Natural killer cell (primary cell): ENCODE results near the gene CERK. TPM values are rescaled to one million over a fixed set of nuclear protein-coding genes. Genes with fewer than 3 reads are reported as not detected.
A peak's percentile ranks its signal among the peaks of the same experiment; 100 is the strongest.
"Not testable (repeated sequence)": the region's sequence is repeated elsewhere in the genome, so short reads cannot be mapped to it uniquely, and the experiment has no call there.

Experiments used
- ATAC-seq, 3 donors: fragments of 150-1000 bp in 2 of 3; fragments of 200-7000 bp in 1 of 3; cut with Tn5 transposase; 1 replicate in 1 of 3; 2 replicates in 2 of 3; pipeline ENCODE4 v1.10.0; 2021; ENCODE audit warnings: mild to moderate bottlenecking in 2 of 3, moderate library complexity in 2 of 3
- DNase-seq, 2 donors: peaks; one replicate each; pipeline versions ENCODE4 v3.0.0 to v3.0.0-alpha.2; 2013 to 2021; ENCODE audit warnings: mixed read lengths in 1 of 2
- H3K27ac ChIP-seq: one replicate; pipeline ENCODE4 v1.5.1; 2013; ENCODE audit warnings: mild to moderate bottlenecking, low read length
- H3K27me3 ChIP-seq: one replicate; pipeline ENCODE4 v1.6.1; 2013; ENCODE audit warnings: low read length; ENCODE audit not compliant: control insufficient read depth, insufficient read depth
- H3K36me3 ChIP-seq: one replicate; pipeline ENCODE4 v1.6.1; 2013; ENCODE audit warnings: low read length; ENCODE audit not compliant: control insufficient read depth, insufficient read depth
- H3K4me1 ChIP-seq: one replicate; pipeline ENCODE4 v1.6.1; 2013; ENCODE audit warnings: low read length; ENCODE audit not compliant: control insufficient read depth, insufficient read depth
- H3K4me3 ChIP-seq: one replicate; pipeline ENCODE4 v1.5.1; 2013; ENCODE audit warnings: low read length
- H3K9me3 ChIP-seq: one replicate; pipeline ENCODE4 v1.6.1; 2013; ENCODE audit warnings: low read length; ENCODE audit not compliant: control insufficient read depth, insufficient read depth
- H3K27ac Mint-ChIP-seq, 2 donors: one replicate each; pipeline ENCODE4 v1.8.0; 2022; ENCODE audit warnings: mild to moderate bottlenecking in 2 of 2, mixed read lengths in 2 of 2, moderate library complexity in 1 of 2
- H3K27me3 Mint-ChIP-seq, 2 donors: one replicate each; pipeline ENCODE4 v1.8.0; 2022; ENCODE audit warnings: low read depth in 2 of 2, mixed read lengths in 2 of 2
- H3K36me3 Mint-ChIP-seq: one replicate; pipeline ENCODE4 v1.8.0; 2022; ENCODE audit warnings: mixed read lengths
- H3K4me1 Mint-ChIP-seq, 2 donors: one replicate each; pipeline ENCODE4 v1.8.0; 2022; ENCODE audit warnings: mixed read lengths in 2 of 2
- H3K4me3 Mint-ChIP-seq: one replicate; pipeline ENCODE4 v1.8.0; 2022; ENCODE audit warnings: mild to moderate bottlenecking, moderate library complexity, mixed read lengths
- H3K9me3 Mint-ChIP-seq, 2 donors: one replicate each; pipeline ENCODE4 v1.8.0; 2022; ENCODE audit warnings: mixed read lengths in 2 of 2
- CTCF ChIP-seq: fragments of 200-600 bp; IDR thresholded peaks from one replicate; pipeline ENCODE4 v1.8.0; 2022; ENCODE audit warnings: antibody characterized with exemption
- WGBS: methylation state at CpG from one replicate; pipeline ENCODE4 v1.1.7; 2013; ENCODE audit warnings: missing lambda C conversion rate; ENCODE audit not compliant: insufficient coverage; 5-methylcytosine and 5-hydroxymethylcytosine counted together
- intact Hi-C: fragments of 100-400 bp; cut with micrococcal nuclease; formaldehyde crosslinking; loops from one replicate; pipeline ENCODE4 v1.14.2; 2022
- total RNA-seq, 4 donors: library from RNA; stranded (reverse); fragments of 120-200 nt in 1 of 4; gene quantifications; one replicate each; pipeline versions ENCODE4 v1.2.3 to v1.2.4, GENCODE V29; 2013 to 2022

Gene CERK
- 10 to 100 TPM; 50.0 to 71.2 (median 55.6) TPM for total RNA-seq
- 55.5 TPM for total RNA-seq (2013)

GRCh38 chr22:46737976-46738646 is at the start of gene CERK:
CERK (minus strand) TSS chr22:46738252; CDS start chr22:46738148, 104 bp downstream.
- peak within 1 kb of the TSS; percentile 99 for H3K4me3 Mint-ChIP-seq
- H3K9me3 ChIP-seq: no peaks in the 10 kb centered on the region
- peaks cover 46% of the 10 kb centered on the region for H3K4me1 ChIP-seq
- DNase-seq (peak; percentile 60 to 82), ATAC-seq (peak; percentile 56 to 73 (median 71))
- no peaks in the 10 kb centered on the region for H3K27me3 ChIP-seq
- no peaks in the 10 kb centered on the region for H3K36me3 ChIP-seq
- under 1% methylated on average over 99 of the region's 99 CpGs for WGBS
- intact Hi-C loops: no loop called here
- peaks cover 37 to 49% of the 10 kb centered on the region in 2 donors for H3K4me1 Mint-ChIP-seq
- no peak for TF ChIP-seq CTCF
- H3K27me3 Mint-ChIP-seq: no peaks in the 10 kb centered on the region
- H3K27ac Mint-ChIP-seq: peak within 1 kb of the TSS; percentile 92 to 94
- no peaks in the 10 kb centered on the region for H3K36me3 Mint-ChIP-seq
- H3K9me3 Mint-ChIP-seq: no peaks in the 10 kb centered on the region
- peak within 1 kb of the TSS; percentile 44 for H3K4me3 ChIP-seq
- peak within 1 kb of the TSS; percentile 85 for H3K27ac ChIP-seq

- no peak for ATAC-seq
- TF ChIP-seq CTCF: no peak
- no peak for DNase-seq
- Mint-ChIP-seq H3K27me3 (no peaks in the 10 kb centered on the region), H3K4me3 (no peak overlapping the region), H3K4me1 (peaks cover 50 to 60% of the 10 kb centered on the region in 2 donors), H3K36me3 (no peaks in the 10 kb centered on the region), H3K27ac (peak overlapping the region in 1 of 2 donors; percentile 54), H3K9me3 (no peaks in the 10 kb centered on the region)
- Histone ChIP-seq H3K36me3 (peaks cover 3% of the 10 kb centered on the region), H3K9me3 (no peaks in the 10 kb centered on the region), H3K4me3 (no peak overlapping the region), H3K27me3 (no peaks in the 10 kb centered on the region), H3K4me1 (peaks cover 12% of the 10 kb centered on the region), H3K27ac (no peak overlapping the region)
- 88% methylated on average over 3 of the region's 3 CpGs for WGBS
- intact Hi-C loops: no loop called here
Measured at GRCh38 chr22:46783721-46784120, 45.7 kb upstream of the CERK start.

- peaks cover 12% of the 10 kb centered on the region for H3K4me1 ChIP-seq
- H3K4me3 Mint-ChIP-seq, H3K36me3 Mint-ChIP-seq, H3K4me3 ChIP-seq, H3K9me3 Mint-ChIP-seq, H3K36me3 ChIP-seq, ATAC-seq, H3K27me3 ChIP-seq, H3K27ac ChIP-seq, H3K9me3 ChIP-seq, DNase-seq, H3K27me3 Mint-ChIP-seq, intact Hi-C loops: not testable (repeated sequence)
- Mint-ChIP-seq H3K4me1 (peaks cover 50 to 55% of the 10 kb centered on the region in 2 donors), H3K27ac (peak overlapping the region; percentile 27 to 46)
- 96% methylated on average over 10 of the region's 10 CpGs for WGBS
Measured at GRCh38 chr22:46782200-46782599, 44.1 kb upstream of the CERK start.

GRCh38 chr22:46781291-46781690 is 43.2 kb upstream of the CERK start:
- Mint-ChIP-seq H3K36me3 (no peaks in the 10 kb centered on the region), H3K4me3 (no peak overlapping the region), H3K27ac (peak overlapping the region; percentile 56 to 79), H3K9me3 (no peaks in the 10 kb centered on the region), H3K4me1 (peaks cover 54 to 63% of the 10 kb centered on the region in 2 donors), H3K27me3 (no peaks in the 10 kb centered on the region)
- H3K36me3 ChIP-seq: peaks cover 3% of the 10 kb centered on the region
- H3K9me3 ChIP-seq: no peaks in the 10 kb centered on the region
- intact Hi-C loops: no loop called here
- H3K27ac ChIP-seq: no peak overlapping the region
- 96% methylated on average over 9 of the region's 9 CpGs for WGBS
- peaks cover 21% of the 10 kb centered on the region for H3K4me1 ChIP-seq
- no peak overlapping the region for H3K4me3 ChIP-seq
- no peaks in the 10 kb centered on the region for H3K27me3 ChIP-seq
- ATAC-seq (no peak), DNase-seq (no peak)
- no peak for TF ChIP-seq CTCF
